IPS-11a (cell line): Measurements from ENCODE around the gene UBA52.

Experiments used
- H3K4me3 ChIP-seq: one replicate; pipeline ENCODE4 v1.5.1; 2013; ENCODE audit warnings: low read depth, low read length, control low read depth

UBA52 gene

GRCh38 chr19:18607226-18608101 is 35.8 kb downstream of the UBA52 start:
- H3K4me3 ChIP-seq, result peak overlapping the region; percentile 17

DNA sequence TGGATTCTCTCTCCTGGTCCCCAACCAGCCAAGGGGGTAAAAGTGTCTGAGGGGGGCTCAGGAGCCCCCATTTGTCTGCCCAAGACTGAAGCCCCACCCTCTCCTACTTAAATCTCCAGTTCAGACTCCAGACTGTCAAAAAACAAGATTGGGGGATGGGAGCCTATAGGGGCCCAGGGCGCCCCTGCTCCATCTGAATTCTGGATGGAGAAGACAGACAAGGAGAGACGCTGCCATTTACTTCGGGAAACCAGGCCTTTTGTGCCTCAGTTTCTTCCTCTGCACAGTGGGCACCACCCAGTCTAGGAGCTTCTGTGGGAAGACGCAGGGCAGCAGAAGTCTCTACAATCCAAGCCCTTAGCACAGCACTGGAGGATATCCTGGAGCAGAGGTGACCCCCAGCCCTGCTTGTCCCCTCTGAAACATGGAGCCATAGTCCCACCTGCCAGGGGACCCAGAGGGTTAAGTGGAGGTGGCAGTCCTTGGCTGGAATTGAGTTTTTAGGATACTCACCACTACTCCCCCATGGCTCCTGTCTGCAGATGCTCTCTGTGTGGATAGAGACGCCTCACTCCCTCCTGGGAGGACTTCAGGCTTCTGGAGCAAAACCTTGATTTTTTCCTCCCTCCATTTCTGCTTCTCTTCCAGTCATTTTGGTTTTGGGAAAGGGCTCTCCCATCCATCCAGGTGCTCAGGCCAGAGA is 36.6 kb downstream of the UBA52 start:
- no peak overlapping the region for H3K4me3 ChIP-seq

GRCh38 chr19:18608805-18609716 is 37.4 kb downstream of the UBA52 start:
- no peak overlapping the region for H3K4me3 ChIP-seq

DNA sequence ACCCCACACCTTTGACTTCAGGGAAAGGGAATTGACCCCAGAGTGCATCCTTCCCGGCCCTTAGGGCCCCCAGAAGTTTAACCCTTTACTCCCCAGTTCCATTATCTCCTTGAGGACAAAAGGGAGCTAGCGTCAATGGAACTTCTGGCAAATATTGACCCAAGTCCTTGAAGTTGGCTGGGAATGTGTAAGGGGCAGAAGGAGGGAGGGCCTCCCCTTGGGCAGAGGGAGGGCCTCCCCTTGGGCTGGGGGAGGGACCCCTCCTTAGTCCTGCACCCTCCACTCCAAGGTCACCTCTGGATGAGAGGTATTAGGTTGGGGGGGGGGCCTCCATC is 38.0 kb downstream of the UBA52 start:
- H3K4me3 ChIP-seq, result no peak overlapping the region

GRCh38 chr19:18610245-18610555 is 38.5 kb downstream of the UBA52 start:
- H3K4me3 ChIP-seq, result no peak overlapping the region

GRCh38 chr19:18610556-18611326 is 39.1 kb downstream of the UBA52 start:
- H3K4me3 ChIP-seq, result peak overlapping the region; percentile 17

- H3K4me3 ChIP-seq, result peak overlapping the region; percentile 17
Observed at GRCh38 chr19:18611327-18612050, 39.8 kb downstream of the UBA52 start.

- peak overlapping the region; percentile 47 for H3K4me3 ChIP-seq
Observed at GRCh38 chr19:18612051-18612771, 40.6 kb downstream of the UBA52 start.

DNA sequence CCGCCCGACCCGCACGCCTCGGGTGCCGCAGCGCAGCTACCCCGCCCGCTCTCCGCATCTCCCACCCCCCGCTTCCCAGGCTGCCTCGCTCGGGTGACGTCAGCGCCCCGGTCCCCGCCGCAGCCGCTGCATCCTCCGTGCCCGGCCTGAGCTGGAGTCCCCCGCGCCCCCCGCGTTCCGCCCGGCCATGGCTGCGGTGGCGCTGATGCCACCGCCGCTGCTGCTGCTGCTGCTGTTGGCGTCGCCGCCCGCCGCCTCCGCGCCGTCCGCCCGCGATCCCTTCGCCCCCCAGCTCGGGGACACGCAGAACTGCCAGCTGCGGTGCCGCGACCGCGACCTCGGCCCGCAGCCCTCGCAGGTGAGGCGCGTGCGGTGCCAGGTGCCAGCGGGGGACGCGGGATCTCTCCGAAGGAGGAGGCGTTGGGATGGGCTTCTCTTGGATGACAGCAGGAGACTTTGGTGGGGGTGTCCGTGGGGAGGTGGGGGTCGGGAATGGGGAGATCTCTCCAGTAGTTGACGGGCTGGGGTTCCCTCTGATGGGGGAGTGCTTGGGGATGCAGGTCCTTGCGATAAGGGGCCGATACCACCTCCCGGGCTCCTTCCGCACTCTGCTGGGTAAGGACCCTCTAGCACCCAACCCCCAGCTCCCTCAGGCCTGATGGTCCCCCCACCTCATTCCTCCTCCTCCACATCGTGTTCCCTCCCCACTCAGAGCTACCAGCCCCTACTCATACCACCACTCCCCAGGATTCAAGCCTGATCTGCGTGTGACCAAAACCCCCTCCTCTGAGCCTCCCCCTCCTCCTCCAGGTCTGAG is 41.3 kb downstream of the UBA52 start, which contains the start of gene TMEM59L:
TMEM59L (plus strand) TSS at position 99 of the 817 bp plus-strand sequence; CDS start at position 188, 89 bp downstream.
- peak within 1 kb of the TSS; percentile 47 for H3K4me3 ChIP-seq

GRCh38 chr19:18613589-18614234 is 42.1 kb downstream of the UBA52 start:
- H3K4me3 ChIP-seq, result no peak overlapping the region

- no peak overlapping the region for H3K4me3 ChIP-seq
Observed at GRCh38 chr19:18616023-18616422, 44.4 kb downstream of the UBA52 start.

GRCh38 chr19:18617562-18617961 is 45.9 kb downstream of the UBA52 start:
- H3K4me3 ChIP-seq, result no peak overlapping the region

GRCh38 chr19:18618236-18618635 is 46.6 kb downstream of the UBA52 start:
- H3K4me3 ChIP-seq, result no peak overlapping the region

DNA sequence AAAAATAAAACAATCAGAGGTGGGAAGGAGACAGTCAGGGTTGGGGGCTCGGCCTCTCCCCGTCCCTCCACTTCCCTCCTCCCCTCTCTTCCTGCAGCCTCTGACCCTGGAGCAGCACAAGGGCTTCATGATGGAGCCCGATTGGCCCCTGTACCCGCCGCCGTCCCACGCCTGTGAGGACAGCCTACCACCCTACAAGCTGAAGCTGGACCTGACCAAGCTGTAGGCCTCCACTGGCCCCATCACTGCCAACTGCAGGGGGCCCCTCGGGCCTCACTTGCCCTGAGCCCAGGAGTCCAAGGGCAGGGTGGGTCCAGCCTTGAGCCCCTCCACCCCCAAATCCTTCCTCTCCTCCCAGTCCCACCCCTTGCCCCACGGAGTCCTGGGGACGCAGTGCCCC is 48.7 kb downstream of the UBA52 start:
- H3K4me3 ChIP-seq, result no peak overlapping the region

DNA sequence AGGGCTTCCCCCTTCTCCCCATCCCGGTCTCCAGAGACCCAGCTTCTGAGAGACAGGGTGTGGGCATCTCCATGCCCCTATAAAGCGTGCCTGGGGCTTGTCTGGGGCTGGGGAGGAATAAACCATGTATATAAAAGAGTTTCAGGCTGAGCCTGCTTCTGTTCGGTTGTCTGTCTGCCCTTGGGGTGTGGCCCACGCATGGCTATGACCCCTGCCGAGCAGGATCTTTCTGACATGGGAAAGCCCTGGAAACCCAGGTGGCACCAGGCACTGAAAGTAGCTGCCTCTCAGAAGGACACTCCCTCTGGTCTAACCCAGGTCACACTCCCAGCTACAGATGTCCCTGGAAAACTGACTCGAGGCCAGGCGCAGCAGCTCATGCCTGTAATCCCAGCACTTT is 49.2 kb downstream of the UBA52 start:
- H3K4me3 ChIP-seq, result no peak overlapping the region

DNA sequence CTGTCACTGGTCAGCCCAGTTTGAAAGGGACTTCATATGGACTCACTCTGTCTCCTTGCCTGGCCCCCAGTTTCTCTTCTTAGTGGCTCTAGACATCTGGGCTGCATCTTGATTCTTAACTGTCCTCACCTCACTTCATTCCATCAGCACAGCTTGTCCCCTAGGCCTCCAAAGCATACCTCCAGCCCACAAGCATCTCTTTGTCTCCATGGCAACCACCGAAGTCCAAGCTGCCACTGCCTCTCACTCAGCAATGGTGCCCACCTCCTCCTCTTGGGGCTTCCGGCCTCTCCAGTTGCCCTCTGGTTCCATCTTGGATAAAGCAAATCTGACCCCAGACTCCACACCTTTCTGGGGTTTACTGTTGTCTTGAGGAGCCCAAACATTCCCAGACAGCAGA is 55.2 kb downstream of the UBA52 start:
- H3K4me3 ChIP-seq, result no peak overlapping the region
